ENCODE results near the gene GLB1L2.

Gene GLB1L2

GRCh38 chr11:134350381-134350780 is 18.6 kb downstream of the GLB1L2 start:
- H3K9me3 Mint-ChIP-seq: peaks cover 8% of the 10 kb centered on the region
- H3K27ac Mint-ChIP-seq: peak overlapping the region; percentile 65
- H3K27me3 Mint-ChIP-seq: peaks cover 20% of the 10 kb centered on the region
- ATAC-seq: peak; percentile 73
- peaks cover 18% of the 10 kb centered on the region for H3K4me1 Mint-ChIP-seq
- H3K4me3 Mint-ChIP-seq: no peak overlapping the region
- H3K36me3 Mint-ChIP-seq: no peaks in the 10 kb centered on the region

GRCh38 chr11:134352111-134352510 is 20.3 kb downstream of the GLB1L2 start:
- H3K36me3 Mint-ChIP-seq: no peaks in the 10 kb centered on the region
- peaks cover 8% of the 10 kb centered on the region for H3K9me3 Mint-ChIP-seq
- ATAC-seq: no peak
- H3K27ac Mint-ChIP-seq: no peak overlapping the region
- no peak overlapping the region for H3K4me3 Mint-ChIP-seq
- peaks cover 18% of the 10 kb centered on the region for H3K4me1 Mint-ChIP-seq
- H3K27me3 Mint-ChIP-seq: peaks cover 20% of the 10 kb centered on the region

GRCh38 chr11:134355136-134355535 is 23.3 kb downstream of the GLB1L2 start:
- Mint-ChIP-seq H3K4me1 (peaks cover 6% of the 10 kb centered on the region), H3K27me3 (peaks cover 43% of the 10 kb centered on the region), H3K9me3 (peaks cover 8% of the 10 kb centered on the region), H3K36me3 (no peaks in the 10 kb centered on the region), H3K27ac (no peak overlapping the region), H3K4me3 (no peak overlapping the region)
- ATAC-seq: no peak

GRCh38 chr11:134355656-134356055 is 23.9 kb downstream of the GLB1L2 start:
- Mint-ChIP-seq H3K9me3 (peaks cover 8% of the 10 kb centered on the region), H3K27me3 (peaks cover 48% of the 10 kb centered on the region), H3K4me3 (no peak overlapping the region), H3K36me3 (no peaks in the 10 kb centered on the region), H3K27ac (no peak overlapping the region), H3K4me1 (peaks cover under 1% of the 10 kb centered on the region)
- ATAC-seq: no peak

- peaks cover 8% of the 10 kb centered on the region for H3K9me3 Mint-ChIP-seq
- no peak overlapping the region for H3K27ac Mint-ChIP-seq
- no peak overlapping the region for H3K4me3 Mint-ChIP-seq
- H3K36me3 Mint-ChIP-seq: no peaks in the 10 kb centered on the region
- H3K27me3 Mint-ChIP-seq: peaks cover 60% of the 10 kb centered on the region
- ATAC-seq: no peak
- H3K4me1 Mint-ChIP-seq: peaks cover 7% of the 10 kb centered on the region
Measured at GRCh38 chr11:134356656-134357544, 25.1 kb downstream of the GLB1L2 start.

- Mint-ChIP-seq H3K36me3 (no peaks in the 10 kb centered on the region), H3K4me1 (peaks cover 8% of the 10 kb centered on the region), H3K27me3 (peaks cover 66% of the 10 kb centered on the region), H3K4me3 (no peak overlapping the region), H3K27ac (no peak overlapping the region), H3K9me3 (peaks cover 8% of the 10 kb centered on the region)
- ATAC-seq: no peak
Measured at GRCh38 chr11:134357545-134357839, 25.7 kb downstream of the GLB1L2 start.

GRCh38 chr11:134358165-134358855 is 26.5 kb downstream of the GLB1L2 start:
- Mint-ChIP-seq H3K4me3 (no peak overlapping the region), H3K4me1 (peaks cover 8% of the 10 kb centered on the region), H3K27me3 (peaks cover 74% of the 10 kb centered on the region), H3K36me3 (no peaks in the 10 kb centered on the region), H3K9me3 (peaks cover 7% of the 10 kb centered on the region), H3K27ac (no peak overlapping the region)
- ATAC-seq: no peak

- Mint-ChIP-seq H3K4me3 (no peak overlapping the region), H3K27me3 (peaks cover 76% of the 10 kb centered on the region), H3K36me3 (no peaks in the 10 kb centered on the region), H3K27ac (no peak overlapping the region), H3K9me3 (peaks cover 5% of the 10 kb centered on the region), H3K4me1 (peaks cover 8% of the 10 kb centered on the region)
- ATAC-seq: no peak
Measured at GRCh38 chr11:134358856-134359490, 27.2 kb downstream of the GLB1L2 start.

GRCh38 chr11:134359646-134360045 is 27.9 kb downstream of the GLB1L2 start:
- Mint-ChIP-seq H3K4me1 (peaks cover 8% of the 10 kb centered on the region), H3K9me3 (peaks cover 5% of the 10 kb centered on the region), H3K27me3 (peaks cover 78% of the 10 kb centered on the region), H3K36me3 (no peaks in the 10 kb centered on the region), H3K4me3 (no peak overlapping the region), H3K27ac (no peak overlapping the region)
- no peak for ATAC-seq

- Mint-ChIP-seq H3K27ac (no peak overlapping the region), H3K27me3 (peaks cover 78% of the 10 kb centered on the region), H3K4me1 (peaks cover 8% of the 10 kb centered on the region), H3K4me3 (no peak overlapping the region), H3K9me3 (peaks cover under 1% of the 10 kb centered on the region), H3K36me3 (no peaks in the 10 kb centered on the region)
- ATAC-seq: no peak
Measured at GRCh38 chr11:134360050-134360835, 28.5 kb downstream of the GLB1L2 start.

- H3K9me3 Mint-ChIP-seq: no peaks in the 10 kb centered on the region
- H3K4me3 Mint-ChIP-seq: no peak overlapping the region
- H3K36me3 Mint-ChIP-seq: no peaks in the 10 kb centered on the region
- ATAC-seq: no peak
- H3K4me1 Mint-ChIP-seq: peaks cover 8% of the 10 kb centered on the region
- no peak overlapping the region for H3K27ac Mint-ChIP-seq
- H3K27me3 Mint-ChIP-seq: peaks cover 72% of the 10 kb centered on the region
Measured at GRCh38 chr11:134361661-134362060, 29.9 kb downstream of the GLB1L2 start.

- peaks cover 66% of the 10 kb centered on the region for H3K27me3 Mint-ChIP-seq
- no peak overlapping the region for H3K4me3 Mint-ChIP-seq
- H3K36me3 Mint-ChIP-seq: no peaks in the 10 kb centered on the region
- no peaks in the 10 kb centered on the region for H3K9me3 Mint-ChIP-seq
- no peak for ATAC-seq
- H3K27ac Mint-ChIP-seq: no peak overlapping the region
- peaks cover 8% of the 10 kb centered on the region for H3K4me1 Mint-ChIP-seq
Measured at GRCh38 chr11:134362192-134362901, 30.6 kb downstream of the GLB1L2 start.

GRCh38 chr11:134363161-134363560 is 31.4 kb downstream of the GLB1L2 start:
- H3K36me3 Mint-ChIP-seq: no peaks in the 10 kb centered on the region
- ATAC-seq: no peak
- no peak overlapping the region for H3K4me3 Mint-ChIP-seq

GRCh38 chr11:134363592-134363991 is 31.8 kb downstream of the GLB1L2 start:
- H3K4me3 Mint-ChIP-seq: no peak overlapping the region
- ATAC-seq: no peak
- no peaks in the 10 kb centered on the region for H3K9me3 Mint-ChIP-seq
- peaks cover 8% of the 10 kb centered on the region for H3K4me1 Mint-ChIP-seq
- peaks cover 57% of the 10 kb centered on the region for H3K27me3 Mint-ChIP-seq
- H3K36me3 Mint-ChIP-seq: no peaks in the 10 kb centered on the region
- no peak overlapping the region for H3K27ac Mint-ChIP-seq

More at GRCh38 chr11:134363161-134363560, 31.4 kb downstream of the GLB1L2 start:
- Mint-ChIP-seq H3K4me1 (peaks cover 8% of the 10 kb centered on the region), H3K27me3 (peaks cover 58% of the 10 kb centered on the region), H3K27ac (no peak overlapping the region), H3K9me3 (no peaks in the 10 kb centered on the region)
